ENCODE measurements around the gene OR7D2. TPM values are rescaled to one million over a fixed set of nuclear protein-coding genes. Genes with fewer than 3 reads are reported as not detected.

The OR7D2 gene
- total and polyA plus RNA-seq, 7 donors, result 0.01 TPM; not detected in 6

- peaks cover 0 to 8% (median 3%) of the 10 kb centered on the region in 4 donors for H3K9me3 ChIP-seq
- intact Hi-C loops (cut with DNase I), result loop anchor here (10.0 kb wide), 1 partner anchor 525 kb away; the partner anchor contains the start of gene ZNF562
Measured at GRCh38 chr19:9149997-9150396, 28.8 kb upstream of the OR7D2 start.

GRCh38 chr19:9150650-9151049, 28.1 kb upstream of the OR7D2 start:
- 96 to 98% methylated on average over 5 of the region's 5 CpGs for WGBS, 2 donors
- H3K36me3 ChIP-seq, result peaks cover 0 to 22% (median 6%) of the 10 kb centered on the region in 4 donors
- H3K27me3 ChIP-seq, result no peaks in the 10 kb centered on the region
- no peaks in the 10 kb centered on the region for H3K4me1 ChIP-seq
- intact Hi-C loops (cut with DNase I), result no loop called here
- H3K4me3 ChIP-seq, result no peak overlapping the region
- peaks cover 0 to 7% (median 5%) of the 10 kb centered on the region in 4 donors for H3K9me3 ChIP-seq
- no peak overlapping the region for H3K27ac ChIP-seq
- DNase-seq, result no peak
- TF ChIP-seq EP300 (IDR thresholded peaks at IDR 0.05), result no peak
- no peak for TF ChIP-seq POLR2A (IDR thresholded peaks at IDR 0.05)
- no peak for TF ChIP-seq POLR2AphosphoS5 (IDR thresholded peaks at IDR 0.05)
- TF ChIP-seq CTCF (IDR thresholded peaks at IDR 0.05), result no peak

More at GRCh38 chr19:9149997-9150396, 28.8 kb upstream of the OR7D2 start:
- Histone ChIP-seq H3K27ac (no peak overlapping the region), H3K36me3 (peaks cover 0 to 16% (median 5%) of the 10 kb centered on the region in 4 donors), H3K4me3 (no peak overlapping the region), H3K27me3 (no peaks in the 10 kb centered on the region), H3K4me1 (no peaks in the 10 kb centered on the region)
- 88 to 95% methylated on average over 4 of the region's 4 CpGs for WGBS, 2 donors
- no peak for DNase-seq
- TF ChIP-seq EP300 (IDR thresholded peaks at IDR 0.05), result no peak
- TF ChIP-seq POLR2AphosphoS5 (IDR thresholded peaks at IDR 0.05), result no peak
- TF ChIP-seq POLR2A (IDR thresholded peaks at IDR 0.05), result no peak
- TF ChIP-seq CTCF (IDR thresholded peaks at IDR 0.05), result no peak

- no peak overlapping the region for H3K4me3 ChIP-seq
- DNase-seq, result no peak
- no peak overlapping the region for H3K27ac ChIP-seq
- WGBS, 2 donors, result 97 to 98% methylated on average over 5 of the region's 5 CpGs
- intact Hi-C loops (cut with DNase I), result no loop called here
- peaks cover under 1 to 29% (median 12%) of the 10 kb centered on the region in 4 donors for H3K36me3 ChIP-seq
- H3K27me3 ChIP-seq, result no peaks in the 10 kb centered on the region
- no peaks in the 10 kb centered on the region for H3K4me1 ChIP-seq
- no peak for TF ChIP-seq CTCF (IDR thresholded peaks at IDR 0.05)
- no peak for TF ChIP-seq POLR2A (IDR thresholded peaks at IDR 0.05)
- no peak for TF ChIP-seq POLR2AphosphoS5 (IDR thresholded peaks at IDR 0.05)
- no peak for TF ChIP-seq EP300 (IDR thresholded peaks at IDR 0.05)
- peaks cover 0 to 10% (median 7%) of the 10 kb centered on the region in 4 donors for H3K9me3 ChIP-seq
Measured at GRCh38 chr19:9151367-9151766, 27.4 kb upstream of the OR7D2 start.

- 96 to 97% methylated on average over 4 of the region's 4 CpGs for WGBS, 2 donors
Measured at GRCh38 chr19:9155591-9155990, 23.2 kb upstream of the OR7D2 start.

More at GRCh38 chr19:9155591-9155990, 23.2 kb upstream of the OR7D2 start:
- H3K36me3 ChIP-seq, result peaks cover 34 to 62% (median 50%) of the 10 kb centered on the region in 4 donors
- peaks cover 0 to 10% (median 10%) of the 10 kb centered on the region in 4 donors for H3K9me3 ChIP-seq
- no peak for DNase-seq
- no peak overlapping the region for H3K4me3 ChIP-seq
- no peak overlapping the region for H3K27ac ChIP-seq
- no peaks in the 10 kb centered on the region for H3K27me3 ChIP-seq
- H3K4me1 ChIP-seq, result no peaks in the 10 kb centered on the region
- TF ChIP-seq CTCF (IDR thresholded peaks at IDR 0.05) (no peak), POLR2A (IDR thresholded peaks at IDR 0.05) (no peak), EP300 (IDR thresholded peaks at IDR 0.05) (no peak), POLR2AphosphoS5 (IDR thresholded peaks at IDR 0.05) (no peak)
- intact Hi-C loops (cut with DNase I), result no loop called here

Measured in sigmoid colon (tissue), 7 donors.